GM12872 (cell line): ENCODE measurements around the gene TMEM132E.

ENCODE experiments used
- TF ChIP-seq, protein P1 (sequence below): IDR thresholded peaks from 3 replicates; pipeline ENCODE4 v1.5.1; 2011; ENCODE audit warnings: low read depth, mild to moderate bottlenecking, low read length, moderate library complexity; ENCODE audit not compliant: insufficient read depth

Gene TMEM132E

DNA sequence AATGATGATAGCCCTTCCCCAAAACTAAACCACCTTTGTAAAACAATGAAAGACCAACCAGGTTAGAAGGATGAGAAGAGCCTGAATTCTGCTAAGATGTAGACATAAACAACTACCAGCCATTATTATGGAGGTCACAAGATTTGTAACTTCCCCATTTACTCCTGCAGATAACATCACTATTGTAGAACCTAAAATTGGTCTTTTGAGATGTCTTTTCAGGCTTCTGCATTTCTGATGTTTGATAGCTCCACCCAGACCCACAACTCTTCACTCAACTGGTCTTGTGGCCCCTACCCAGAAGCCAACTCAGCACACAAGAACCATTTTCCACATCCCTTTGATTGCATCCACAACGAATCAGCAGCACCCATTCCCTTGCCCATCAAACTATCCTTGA, 100.8 kb downstream of the TMEM132E start:
- TF ChIP-seq, protein P1, sequence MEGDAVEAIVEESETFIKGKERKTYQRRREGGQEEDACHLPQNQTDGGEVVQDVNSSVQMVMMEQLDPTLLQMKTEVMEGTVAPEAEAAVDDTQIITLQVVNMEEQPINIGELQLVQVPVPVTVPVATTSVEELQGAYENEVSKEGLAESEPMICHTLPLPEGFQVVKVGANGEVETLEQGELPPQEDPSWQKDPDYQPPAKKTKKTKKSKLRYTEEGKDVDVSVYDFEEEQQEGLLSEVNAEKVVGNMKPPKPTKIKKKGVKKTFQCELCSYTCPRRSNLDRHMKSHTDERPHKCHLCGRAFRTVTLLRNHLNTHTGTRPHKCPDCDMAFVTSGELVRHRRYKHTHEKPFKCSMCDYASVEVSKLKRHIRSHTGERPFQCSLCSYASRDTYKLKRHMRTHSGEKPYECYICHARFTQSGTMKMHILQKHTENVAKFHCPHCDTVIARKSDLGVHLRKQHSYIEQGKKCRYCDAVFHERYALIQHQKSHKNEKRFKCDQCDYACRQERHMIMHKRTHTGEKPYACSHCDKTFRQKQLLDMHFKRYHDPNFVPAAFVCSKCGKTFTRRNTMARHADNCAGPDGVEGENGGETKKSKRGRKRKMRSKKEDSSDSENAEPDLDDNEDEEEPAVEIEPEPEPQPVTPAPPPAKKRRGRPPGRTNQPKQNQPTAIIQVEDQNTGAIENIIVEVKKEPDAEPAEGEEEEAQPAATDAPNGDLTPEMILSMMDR: no peak

DNA sequence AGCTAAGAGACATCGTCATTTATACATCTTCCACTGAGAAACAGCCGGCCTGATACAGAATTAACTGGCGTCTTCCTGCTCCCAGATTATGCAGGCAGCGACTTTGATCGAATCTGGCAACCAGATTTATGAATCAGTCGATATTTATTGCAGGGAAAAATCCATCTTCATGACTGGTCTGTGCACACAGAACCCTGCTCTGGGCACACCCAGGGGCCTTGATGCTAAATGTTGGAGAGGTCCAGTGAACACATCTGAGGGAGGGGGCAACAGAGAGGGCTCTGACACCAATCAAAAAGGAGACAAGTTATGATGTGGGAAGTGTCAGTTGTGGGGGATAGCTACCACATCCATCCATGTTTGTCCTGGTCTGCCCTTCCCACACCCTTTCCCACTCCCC, 102.9 kb downstream of the TMEM132E start:
- TF ChIP-seq, protein P1: no peak

DNA sequence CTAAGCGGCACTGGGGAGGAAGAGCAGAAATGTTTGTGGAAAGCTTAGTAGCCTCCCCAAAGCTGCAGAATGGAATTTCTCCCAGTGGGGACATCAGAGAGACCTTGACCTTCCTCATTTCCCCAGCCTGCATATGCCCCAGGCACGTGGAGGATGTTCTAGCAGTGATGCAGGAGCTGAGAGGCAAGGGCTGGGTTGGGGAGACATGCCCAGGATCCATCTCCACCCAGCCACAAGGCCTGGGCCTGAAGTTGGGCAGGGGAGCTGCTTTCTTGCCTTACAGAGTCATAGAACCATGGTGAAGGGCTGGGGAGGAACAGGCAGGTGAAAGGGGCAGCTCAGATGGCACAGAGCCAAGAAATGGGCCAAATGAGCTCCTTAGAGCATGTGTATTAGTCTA, 104.0 kb downstream of the TMEM132E start:
- TF ChIP-seq, protein P1: no peak
